Right atrium auricular region (tissue), 2 donors: Measurements from ENCODE around the gene HLA-DQB2. TPM values are rescaled to one million over a fixed set of nuclear protein-coding genes. Genes with fewer than 3 reads are reported as not detected.

Experiments
- DNase-seq: peaks from one replicate; pipeline ENCODE4 v3.0.0-alpha.2; 2019; ENCODE audit warnings: low spot score
- H3K27ac ChIP-seq, 2 donors: fragments of 200-600 bp; sonication (generic); 1 replicate in 1 of 2; 2 replicates in 1 of 2; pipeline ENCODE4 v1.5.1; 2016 to 2019
- H3K27me3 ChIP-seq, 2 donors: fragments of 200-600 bp; sonication (generic); one replicate each; pipeline versions ENCODE4 v1.5.1 to v1.6.0; 2017 to 2019
- H3K36me3 ChIP-seq: fragments of 200-600 bp; sonication (generic); one replicate; pipeline ENCODE4 v1.5.1; 2016
- H3K4me1 ChIP-seq, 2 donors: fragments of 200-600 bp; sonication (generic); one replicate each; pipeline versions ENCODE4 v1.5.1 to v1.6.0; 2017 to 2019
- H3K4me3 ChIP-seq, 2 donors: fragments of 200-600 bp; sonication (generic); 1 replicate in 1 of 2; 2 replicates in 1 of 2; pipeline ENCODE4 v1.5.1; 2017 to 2019; ENCODE audit warnings: mild to moderate bottlenecking in 1 of 2, moderate library complexity in 1 of 2
- H3K9me3 ChIP-seq, 2 donors: fragments of 200-600 bp; sonication (generic); one replicate each; pipeline ENCODE4 v1.5.1; 2019
- CTCF ChIP-seq, 2 donors: fragments of 200-600 bp; sonication (generic); IDR thresholded peaks; one replicate each; pipeline ENCODE4 v1.5.1; 2019; ENCODE audit warnings: antibody characterized with exemption in 2 of 2
- microRNA-seq, 2 donors: library from miRNA; unstranded; fragments of <30 nt; microRNA quantifications; one replicate each; pipeline ENCODE4, GENCODE V29; 2016 to 2017; ENCODE audit warnings: borderline number of aligned reads in 2 of 2, borderline replicate concordance in 1 of 2
- total RNA-seq, 2 donors: library from RNA; depleted of rRNA; stranded (reverse); fragments of >200 nt; gene quantifications; one replicate each; pipeline ENCODE4 v1.1.0, GENCODE V29; 2016

HLA-DQB2 gene
- total RNA-seq, 2 donors from 2014 or later, result 1.3 TPM; not detected in 1

DNA sequence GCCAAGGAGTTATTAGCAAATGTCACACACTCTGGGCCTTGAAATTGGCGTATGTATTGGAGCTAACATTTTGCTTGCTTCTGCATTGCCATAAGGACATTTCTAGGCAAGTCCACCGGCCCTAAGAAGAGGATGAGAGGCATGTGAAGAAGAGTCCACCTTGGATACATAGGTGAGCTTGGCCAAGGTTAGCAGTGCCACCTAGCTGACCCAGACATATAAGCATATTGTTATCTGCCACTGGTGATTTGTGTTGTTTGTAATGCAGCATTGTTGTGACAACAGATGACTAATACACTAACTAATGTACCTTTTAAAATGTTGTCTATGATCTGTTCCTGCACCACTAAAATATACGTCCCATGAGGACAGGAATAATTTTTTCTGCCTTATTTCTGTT is 46.9 kb downstream of the HLA-DQB2 start:
- TF ChIP-seq CTCF (IDR thresholded peaks at IDR 0.05), result no peak
- H3K36me3 ChIP-seq, result no peaks in the 10 kb centered on the region
- H3K4me3 ChIP-seq, result no peak overlapping the region
- DNase-seq, result no peak
- no peaks in the 10 kb centered on the region for H3K27me3 ChIP-seq
- H3K9me3 ChIP-seq, result no peaks in the 10 kb centered on the region
- no peaks in the 10 kb centered on the region for H3K4me1 ChIP-seq
- no peak overlapping the region for H3K27ac ChIP-seq

- no peak for TF ChIP-seq CTCF (IDR thresholded peaks at IDR 0.05)
- Histone ChIP-seq H3K4me1 (no peaks in the 10 kb centered on the region), H3K27me3 (no peaks in the 10 kb centered on the region), H3K36me3 (no peaks in the 10 kb centered on the region), H3K4me3 (no peak overlapping the region), H3K27ac (no peak overlapping the region), H3K9me3 (no peaks in the 10 kb centered on the region)
- DNase-seq, result no peak
Measured at GRCh38 chr6:32713241-32713640, 50.1 kb downstream of the HLA-DQB2 start.

- Histone ChIP-seq H3K9me3 (no peaks in the 10 kb centered on the region), H3K36me3 (no peaks in the 10 kb centered on the region), H3K27ac (no peak overlapping the region), H3K4me3 (no peak overlapping the region), H3K4me1 (no peaks in the 10 kb centered on the region), H3K27me3 (no peaks in the 10 kb centered on the region)
- no peak for DNase-seq
- TF ChIP-seq CTCF (IDR thresholded peaks at IDR 0.05), result no peak
Measured at GRCh38 chr6:32709625-32710024, 53.7 kb downstream of the HLA-DQB2 start.

Small RNA genes within 50 kb of the gene (microRNA-seq; reads per million reads assigned to microRNA genes)
- 0 reads per million in 2 donors for gene MIR3135B

Other genes with a start within 250 kb of the HLA-DQB2 start
- 10 to 100 TPM in 1 of 2 donors, 1 to 10 TPM in 1; 1.7 to 28.4 TPM for gene HLA-DRB5, start 233.2 kb downstream of the HLA-DQB2 start, total RNA-seq
- gene HLA-DRB1, start 173.7 kb downstream of the HLA-DQB2 start, total RNA-seq, result 10 to 100 TPM; 24.0 to 37.6 TPM
- gene HLA-DQA1, start 126.1 kb downstream of the HLA-DQB2 start, total RNA-seq, result 1 to 10 TPM in 1 of 2 donors, under 1 TPM in 1; 0.63 to 2.9 TPM
- gene HLA-DQB1, start 96.9 kb downstream of the HLA-DQB2 start, total RNA-seq, result 1 to 10 TPM in 1 of 2 donors, under 1 TPM in 1; 0.59 to 1.8 TPM
- gene HLA-DQA2, start 22.1 kb downstream of the HLA-DQB2 start, total RNA-seq, result under 1 TPM in 1 of 2 donors, not detected in 1; 0.75 TPM
- gene HLA-DOB, start 53.5 kb upstream of the HLA-DQB2 start, total RNA-seq, result not detected
- 1 to 10 TPM; 3.4 to 6.3 TPM for gene TAP2, start 75.2 kb upstream of the HLA-DQB2 start, total RNA-seq
- gene PSMB8, start 80.5 kb upstream of the HLA-DQB2 start, total RNA-seq, result 10 to 100 TPM; 15.4 to 29.2 TPM
- gene TAP1, start 90.2 kb upstream of the HLA-DQB2 start, total RNA-seq, result 10 to 100 TPM; 11.9 to 26.5 TPM
- 10 to 100 TPM; 10.9 to 17.6 TPM for gene PSMB9, start 90.7 kb upstream of the HLA-DQB2 start, total RNA-seq
- gene HLA-DMB, start 177.5 kb upstream of the HLA-DQB2 start, total RNA-seq, result 10 to 100 TPM in 1 of 2 donors, 1 to 10 TPM in 1; 3.6 to 12.9 TPM
- gene HLA-DMA, start 189.6 kb upstream of the HLA-DQB2 start, total RNA-seq, result 10 to 100 TPM in 1 of 2 donors, 1 to 10 TPM in 1; 9.2 to 15.4 TPM
- 10 to 100 TPM; 56.9 to 91.1 TPM for gene BRD2, start 205.1 kb upstream of the HLA-DQB2 start, total RNA-seq
- gene HLA-DOA, start 246.1 kb upstream of the HLA-DQB2 start, total RNA-seq, result 10 to 100 TPM in 1 of 2 donors, 1 to 10 TPM in 1; 2.6 to 15.6 TPM